Posterior vena cava (tissue), 2 donors: ENCODE measurements around the gene HDAC9. TPM values are rescaled to one million over a fixed set of nuclear protein-coding genes. Genes with fewer than 3 reads are reported as not detected.

Experiments used
- DNase-seq: peaks from one replicate; pipeline ENCODE4 v3.0.0-alpha.2; 2020; ENCODE audit warnings: low spot score
- intact Hi-C, 2 donors: fragments of 100-400 bp; cut with DNase I; formaldehyde crosslinking; loops; one replicate each; pipeline versions ENCODE4 v1.14.1 to v1.14.2; 2022 to 2023
- long read RNA-seq, 2 donors: library from polyadenylated mRNA; unstranded; transcript quantifications; one replicate each; pipeline ENCODE4 v2.0.0, GENCODE V29; 2020 to 2021
- total RNA-seq, 2 donors: library from RNA; stranded (reverse); fragmentation: NEBNext Ultra II Directional; extraction: Animal tissue kit (Norgen Biotek cat#: 25700); gene quantifications; one replicate each; pipeline ENCODE4 v1.2.1, GENCODE V29; 2021
- donor health status: DM: yes; HTN: yes; CAD: no.
- donor health status: DM: yes; HTN: yes; CAD: no.

The HDAC9 gene
- 100 to 1,000 TPM in 1 of 2 donors, 10 to 100 TPM in 1; 42.3 to 145 TPM for total RNA-seq
- long read RNA-seq, donor 1, full-length matches to known transcripts = 1 of 17 reads
- long read RNA-seq, donor 1, partial matches to known transcripts = 0 of 17 reads
- long read RNA-seq, donor 1, other reads (novel, unspliced or antisense) = 16 of 17 reads
- long read RNA-seq, donor 2, partial matches to known transcripts = 11 of 41 reads
- long read RNA-seq, donor 2, other reads (novel, unspliced or antisense) = 28 of 41 reads

GRCh38 chr7:18495412-18496340, at the start of gene HDAC9:
TSS of gene HDAC9 (plus strand) at chr7:18495749. CDS start at chr7:18496303, 554 bp downstream.
- intact Hi-C loops = no loop called here
- DNase-seq = no peak

- intact Hi-C loops = no loop called here
Measured at GRCh38 chr7:18445916-18446520, 49.5 kb upstream of the HDAC9 start.

GRCh38 chr7:18450019-18450418, 45.5 kb upstream of the HDAC9 start:
- DNase-seq = no peak
- intact Hi-C loops = no loop called here

More at GRCh38 chr7:18445916-18446520, 49.5 kb upstream of the HDAC9 start:
- no peak for DNase-seq

- intact Hi-C loops = no loop called here
- no peak for DNase-seq
Measured at GRCh38 chr7:18455606-18456005, 39.9 kb upstream of the HDAC9 start.

GRCh38 chr7:18457832-18458231, 37.7 kb upstream of the HDAC9 start:
- DNase-seq = no peak
- intact Hi-C loops = no loop called here

- DNase-seq = no peak
- intact Hi-C loops = no loop called here
Measured at GRCh38 chr7:18458830-18459229, 36.7 kb upstream of the HDAC9 start.

GRCh38 chr7:18459484-18460245, 35.9 kb upstream of the HDAC9 start:
- DNase-seq = no peak
- intact Hi-C loops = no loop called here

- intact Hi-C loops = no loop called here
- no peak for DNase-seq
Measured at GRCh38 chr7:18461785-18462467, 33.6 kb upstream of the HDAC9 start.

GRCh38 chr7:18464830-18465229, 30.7 kb upstream of the HDAC9 start:
- DNase-seq = no peak
- intact Hi-C loops = no loop called here

GRCh38 chr7:18467011-18467410, 28.5 kb upstream of the HDAC9 start:
- no peak for DNase-seq
- intact Hi-C loops = no loop called here

- intact Hi-C loops = no loop called here
- DNase-seq = no peak
Measured at GRCh38 chr7:18468795-18469194, 26.8 kb upstream of the HDAC9 start.

- intact Hi-C loops = no loop called here
- no peak for DNase-seq
Measured at GRCh38 chr7:18469316-18469715, 26.2 kb upstream of the HDAC9 start.

GRCh38 chr7:18471476-18472160, 23.9 kb upstream of the HDAC9 start:
- intact Hi-C loops = no loop called here
- no peak for DNase-seq

- no peak for DNase-seq
- intact Hi-C loops = no loop called here
Measured at GRCh38 chr7:18472161-18472483, 23.4 kb upstream of the HDAC9 start.

- no peak for DNase-seq
- intact Hi-C loops = no loop called here
Measured at GRCh38 chr7:18473119-18473518, 22.4 kb upstream of the HDAC9 start.

GRCh38 chr7:18474944-18475343, 20.6 kb upstream of the HDAC9 start:
- intact Hi-C loops = no loop called here
- DNase-seq = no peak

GRCh38 chr7:18475488-18475887, 20.1 kb upstream of the HDAC9 start:
- intact Hi-C loops = no loop called here
- DNase-seq = no peak

GRCh38 chr7:18481776-18482175, 13.8 kb upstream of the HDAC9 start:
- DNase-seq = no peak
- intact Hi-C loops = loop anchor here in 1 of 2 donors (10.0 kb wide), 1 partner anchor 97 kb away; no protein-coding TSS in a partner anchor
